K562 (cell line): ENCODE measurements around the gene RAPGEFL1. TPM values are rescaled to one million over a fixed set of nuclear protein-coding genes. Genes with fewer than 3 reads are reported as not detected.
A peak's percentile ranks its signal among the peaks of the same experiment; 100 is the strongest.

Source experiments
- AFF1 ChIP-seq, 2 experiments: fragments of 450-650 bp; IDR thresholded peaks; 2 replicates each; pipeline ENCODE4 v1.6.1; 2018; ENCODE audit warnings: mild to moderate bottlenecking in 2 of 2, low read depth in 1 of 2; ENCODE audit not compliant: partially characterized antibody in 2 of 2
- FOXA1 ChIP-seq: fragments of 450-650 bp; IDR thresholded peaks from 2 replicates; pipeline ENCODE4 v1.6.1; 2016; ENCODE audit warnings: mild to moderate bottlenecking, borderline replicate concordance
- GTF2B ChIP-seq: IDR thresholded peaks from 2 replicates; pipeline ENCODE4 v1.6.1; 2011; ENCODE audit not compliant: insufficient read length; ENCODE audit errors: extremely low read depth
- HEY1 ChIP-seq: fragments of 250-450 bp; sonication (Bioruptor Pico); IDR thresholded peaks from 2 replicates; pipeline ENCODE4 v1.5.0; 2020; ENCODE audit warnings: mild to moderate bottlenecking, moderate library complexity, borderline replicate concordance
- KAT7 ChIP-seq: sonication (generic); formaldehyde crosslinking; IDR thresholded peaks from 2 replicates; pipeline ENCODE4 v1.8.0; 2022; ENCODE audit warnings: missing genetic modification reagents, mild to moderate bottlenecking, borderline replicate concordance
- LARP7 ChIP-seq: fragments of 450-650 bp; IDR thresholded peaks from 2 replicates; pipeline ENCODE4 v1.6.1; 2016
- MGA ChIP-seq: fragments of 450-650 bp; IDR thresholded peaks from 2 replicates; pipeline ENCODE4 v1.6.1; 2016; ENCODE audit warnings: mild to moderate bottlenecking, moderate library complexity
- TBL1XR1 ChIP-seq, 2 experiments: IDR thresholded peaks; 2 replicates each; pipeline ENCODE4 v1.6.1; 2012; ENCODE audit warnings: improper control_type of control experiment in 2 of 2, low read length in 2 of 2, mild to moderate bottlenecking in 1 of 2
- TFAP4 ChIP-seq: sonication (generic); formaldehyde crosslinking; IDR thresholded peaks from 2 replicates; pipeline ENCODE4 v1.8.0; 2022; ENCODE audit warnings: missing genetic modification reagents, mild to moderate bottlenecking, moderate library complexity, borderline replicate concordance
- ZNF324 ChIP-seq: fragments of 250-450 bp; sonication (Bioruptor Pico); IDR thresholded peaks from 2 replicates; pipeline ENCODE4 v1.4.0; 2020; ENCODE audit warnings: mild to moderate bottlenecking
- polyA plus RNA-seq, 8 experiments: library from polyadenylated mRNA; depleted of rRNA in 4 of 8; stranded (reverse) in 5 of 8; unstranded in 3 of 8; fragments of >200 nt; fragmentation: Nextera tagmentation in 2 of 8; fragmentation: Illumina TruSeq in 1 of 8; extraction: Ambion mirVana in 2 of 8; extraction: Trizol in 1 of 8; gene quantifications; 2 replicates each; pipeline versions ENCODE4 v1.2.1 to v1.2.3, GENCODE V29; 2011 to 2014; ENCODE audit warnings: inconsistent platforms in 1 of 8, missing spikeins in 1 of 8
- total RNA-seq, 7 experiments: library from RNA; depleted of rRNA in 6 of 7; stranded (reverse); fragments of >200 nt in 6 of 7; fragmentation: Illumina TruSeq in 2 of 7; extraction: Trizol in 2 of 7; gene quantifications; 2 replicates each; pipeline versions ENCODE4 v1.2.1 to v1.2.3, GENCODE V29; 2011 to 2021; ENCODE audit warnings: low replicate concordance in 1 of 7

The RAPGEFL1 gene
- total and polyA plus RNA-seq, 9 of the 15 experiments (the other 6 are each of a cell fraction or from before 2014, with no cell fraction given): 0.18 to 4.1 (median 2.1) TPM

- TF ChIP-seq MGA: peak; percentile 83
- TF ChIP-seq KAT7: 0 out of 2 replicates have a peak, but pooled peaks have one; percentile 42
- TF ChIP-seq TBL1XR1 (IDR thresholded peaks at IDR 0.05; ENCODE audit: low read length in 2 of 2): no peak
- no peak for TF ChIP-seq AFF1 (IDR thresholded peaks at IDR 0.05; ENCODE audit: low read depth in 1 of 2, partially characterized antibody in 2 of 2)
- peak; percentile 31; the same call in 1 of the 2 replicates for TF ChIP-seq TFAP4 (CRISPR knock-in tag)
- no peak for TF ChIP-seq FOXA1
- no peak for TF ChIP-seq LARP7
- TF ChIP-seq GTF2B: no peak
- TF ChIP-seq HEY1 (CRISPR knock-in tag): no peak
- no peak for TF ChIP-seq ZNF324
Observed at GRCh38 chr17:40177275-40177874, at the start of gene RAPGEFL1 (continued).
